SU-DHL-6 (cell line): ENCODE data around the gene OR2T33.
"Not testable (repeated sequence)": the region's sequence is repeated elsewhere in the genome, so short reads cannot be mapped to it uniquely, and the experiment has no call there.

Source experiments
- H2AFZ ChIP-seq: fragments of 200-600 bp; sonication (generic); 2 replicates; pipeline ENCODE4 v1.6.1; 2014; ENCODE audit warnings: low read depth, mild to moderate bottlenecking, moderate library complexity, mixed read lengths, antibody characterized with exemption, low read length; ENCODE audit not compliant: severe bottlenecking
- H3F3A ChIP-seq: fragments of 200-600 bp; shearing (Covaris generic); 2 replicates; pipeline ENCODE4 v1.6.0; 2016; ENCODE audit warnings: antibody characterized with exemption, mild to moderate bottlenecking; ENCODE audit not compliant: insufficient read depth
- H3K27ac ChIP-seq: fragments of 200-600 bp; sonication (generic); 2 replicates; pipeline ENCODE4 v1.5.1; 2016; ENCODE audit warnings: low read depth, mild to moderate bottlenecking, low read length, moderate library complexity, mixed read lengths
- H3K27me3 ChIP-seq: fragments of 200-600 bp; sonication (generic), shearing (Covaris generic); 2 replicates; pipeline ENCODE4 v1.6.0; 2014; ENCODE audit warnings: mild to moderate bottlenecking, low read length
- H3K36me3 ChIP-seq: fragments of 200-600 bp; sonication (generic); 2 replicates; pipeline ENCODE4 v1.6.1; 2014; ENCODE audit warnings: mild to moderate bottlenecking, low read length, mixed read lengths
- H3K4me2 ChIP-seq: fragments of 300-600, 200-600 bp; shearing (Covaris generic), sonication (generic); 2 replicates; pipeline ENCODE4 v1.6.0; 2014; ENCODE audit warnings: low read length, low read depth, mild to moderate bottlenecking; ENCODE audit not compliant: poor library complexity, severe bottlenecking
- H3K4me3 ChIP-seq: fragments of 200-600 bp; sonication (generic); 2 replicates; pipeline ENCODE4 v1.5.1; 2014; ENCODE audit warnings: antibody characterized with exemption, low read length, mild to moderate bottlenecking, mixed read lengths; ENCODE audit not compliant: insufficient read depth, poor library complexity, severe bottlenecking
- H3K79me2 ChIP-seq: fragments of 200-600 bp; sonication (generic); 2 replicates; pipeline ENCODE4 v1.6.1; 2014; ENCODE audit warnings: mild to moderate bottlenecking, low read length, moderate library complexity; ENCODE audit not compliant: insufficient read depth
- H3K9ac ChIP-seq: fragments of 200-600 bp; sonication (generic); 2 replicates; pipeline ENCODE4 v1.7.0; 2014; ENCODE audit warnings: mild to moderate bottlenecking, low read length
- H3K9me2 ChIP-seq: fragments of 200-600 bp; sonication (generic); replicated peaks from 2 replicates; pipeline ENCODE4 v1.6.1; 2014; ENCODE audit warnings: low read length; ENCODE audit not compliant: insufficient read depth
- H3K9me3 ChIP-seq: fragments of 200-600 bp; sonication (generic); 2 replicates; pipeline ENCODE4 v1.6.1; 2014; ENCODE audit warnings: low read length, mixed read lengths; ENCODE audit not compliant: insufficient read depth
- H4K20me1 ChIP-seq: fragments of 200-600 bp; sonication (generic); 2 replicates; pipeline ENCODE4 v1.6.1; 2014; ENCODE audit warnings: low read depth, mild to moderate bottlenecking, antibody characterized with exemption, low read length, moderate library complexity, mixed read lengths
- EZH2phosphoT487 ChIP-seq: fragments of 200-600 bp; sonication (generic), shearing (Covaris generic); conservative IDR thresholded peaks from 2 replicates; pipeline ENCODE4 v1.6.1; 2018; ENCODE audit warnings: mild to moderate bottlenecking, antibody characterized with exemption, low read length, moderate library complexity, mixed read lengths
- TF ChIP-seq, protein P1 (sequence below): fragments of 200-600 bp; sonication (generic); IDR thresholded peaks from one replicate; pipeline ENCODE4 v1.5.1; 2017; ENCODE audit warnings: antibody characterized with exemption, mild to moderate bottlenecking, low read length, moderate library complexity; ENCODE audit not compliant: insufficient read depth, poor library complexity, severe bottlenecking

The OR2T33 gene, protein sequence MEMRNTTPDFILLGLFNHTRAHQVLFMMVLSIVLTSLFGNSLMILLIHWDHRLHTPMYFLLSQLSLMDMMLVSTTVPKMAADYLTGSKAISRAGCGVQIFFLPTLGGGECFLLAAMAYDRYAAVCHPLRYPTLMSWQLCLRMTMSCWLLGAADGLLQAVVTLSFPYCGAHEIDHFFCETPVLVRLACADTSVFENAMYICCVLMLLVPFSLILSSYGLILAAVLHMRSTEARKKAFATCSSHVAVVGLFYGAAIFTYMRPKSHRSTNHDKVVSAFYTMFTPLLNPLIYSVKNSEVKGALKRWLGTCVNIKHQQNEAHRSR

DNA sequence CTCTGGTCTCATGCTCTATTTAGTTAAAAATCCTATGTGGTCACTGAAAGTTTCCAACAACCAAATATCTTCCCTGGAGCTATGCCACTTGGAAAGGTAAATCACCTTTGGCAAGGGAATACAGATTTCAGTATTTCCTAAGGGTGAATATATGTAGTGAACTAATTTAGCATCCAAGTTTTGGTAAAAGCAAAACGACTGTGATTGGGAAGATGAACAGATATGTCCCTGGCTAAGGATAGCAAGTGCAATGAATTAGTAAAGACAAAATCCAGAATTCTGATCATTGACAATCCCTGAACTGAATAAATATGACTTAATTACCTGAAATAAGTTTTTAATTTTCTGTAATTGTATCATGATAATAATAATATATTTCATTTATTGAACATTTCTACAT lies at the start of gene OR2T33:
OR2T33 (minus strand) TSS at position 101 of the 400 bp plus-strand sequence. CDS start 4,162 bp downstream, outside the sequence.
- Histone ChIP-seq H3K9me3 (no peaks in the 10 kb centered on the region), H3K27me3 (no peaks in the 10 kb centered on the region), H3K36me3 (no peaks in the 10 kb centered on the region), H3K79me2 (no peaks in the 10 kb centered on the region), H3K27ac (no peak within 1 kb of the TSS), H3F3A (no peaks in the 10 kb centered on the region), H4K20me1 (no peaks in the 10 kb centered on the region), H3K9me2 (no peaks in the 10 kb centered on the region), H2AFZ (no peak within 1 kb of the TSS), H3K9ac (no peak within 1 kb of the TSS), H3K4me2 (no peak within 1 kb of the TSS), H3K4me3 (no peak within 1 kb of the TSS)
- no peak for TF ChIP-seq EZH2phosphoT487
- TF ChIP-seq, protein P1, sequence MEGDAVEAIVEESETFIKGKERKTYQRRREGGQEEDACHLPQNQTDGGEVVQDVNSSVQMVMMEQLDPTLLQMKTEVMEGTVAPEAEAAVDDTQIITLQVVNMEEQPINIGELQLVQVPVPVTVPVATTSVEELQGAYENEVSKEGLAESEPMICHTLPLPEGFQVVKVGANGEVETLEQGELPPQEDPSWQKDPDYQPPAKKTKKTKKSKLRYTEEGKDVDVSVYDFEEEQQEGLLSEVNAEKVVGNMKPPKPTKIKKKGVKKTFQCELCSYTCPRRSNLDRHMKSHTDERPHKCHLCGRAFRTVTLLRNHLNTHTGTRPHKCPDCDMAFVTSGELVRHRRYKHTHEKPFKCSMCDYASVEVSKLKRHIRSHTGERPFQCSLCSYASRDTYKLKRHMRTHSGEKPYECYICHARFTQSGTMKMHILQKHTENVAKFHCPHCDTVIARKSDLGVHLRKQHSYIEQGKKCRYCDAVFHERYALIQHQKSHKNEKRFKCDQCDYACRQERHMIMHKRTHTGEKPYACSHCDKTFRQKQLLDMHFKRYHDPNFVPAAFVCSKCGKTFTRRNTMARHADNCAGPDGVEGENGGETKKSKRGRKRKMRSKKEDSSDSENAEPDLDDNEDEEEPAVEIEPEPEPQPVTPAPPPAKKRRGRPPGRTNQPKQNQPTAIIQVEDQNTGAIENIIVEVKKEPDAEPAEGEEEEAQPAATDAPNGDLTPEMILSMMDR: no peak

DNA sequence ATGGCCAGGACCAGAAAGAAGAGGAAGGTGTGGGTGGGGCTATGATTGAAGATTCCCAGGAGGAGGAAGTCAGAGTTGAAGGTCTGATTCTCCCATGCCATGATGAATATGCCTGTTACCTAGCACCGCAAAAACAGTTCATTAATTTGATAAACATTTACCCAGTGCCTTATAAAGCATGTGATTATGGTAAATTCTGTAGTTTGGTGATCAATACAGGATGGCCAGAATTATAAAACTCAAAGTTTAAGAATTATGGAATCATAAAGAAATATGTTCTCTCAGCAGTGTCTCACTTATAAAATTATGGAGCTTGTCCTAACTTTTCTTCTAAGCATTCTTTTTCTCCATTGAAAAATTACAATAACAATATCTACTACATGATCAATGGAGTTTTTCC lies 46.7 kb upstream of the OR2T33 start, which contains the start of gene OR2M7:
OR2M7 (minus strand) TSS at position 101 of the 400 bp plus-strand sequence; CDS start at position 101, 0 bp downstream.
- no peaks in the 10 kb centered on the region for H3K36me3 ChIP-seq
- H3K4me2 ChIP-seq: no peak within 1 kb of the TSS
- H3K9me2 ChIP-seq: no peaks in the 10 kb centered on the region
- no peaks in the 10 kb centered on the region for H3K9me3 ChIP-seq
- no peaks in the 10 kb centered on the region for H3K79me2 ChIP-seq
- TF ChIP-seq EZH2phosphoT487: no peak
- TF ChIP-seq, protein P1: no peak
- H3K9ac ChIP-seq: no peak within 1 kb of the TSS
- H3K27ac ChIP-seq: no peak within 1 kb of the TSS
- no peak within 1 kb of the TSS for H2AFZ ChIP-seq
- no peaks in the 10 kb centered on the region for H4K20me1 ChIP-seq
- no peaks in the 10 kb centered on the region for H3K27me3 ChIP-seq
- H3F3A ChIP-seq: no peaks in the 10 kb centered on the region
- H3K4me3 ChIP-seq: no peak within 1 kb of the TSS

DNA sequence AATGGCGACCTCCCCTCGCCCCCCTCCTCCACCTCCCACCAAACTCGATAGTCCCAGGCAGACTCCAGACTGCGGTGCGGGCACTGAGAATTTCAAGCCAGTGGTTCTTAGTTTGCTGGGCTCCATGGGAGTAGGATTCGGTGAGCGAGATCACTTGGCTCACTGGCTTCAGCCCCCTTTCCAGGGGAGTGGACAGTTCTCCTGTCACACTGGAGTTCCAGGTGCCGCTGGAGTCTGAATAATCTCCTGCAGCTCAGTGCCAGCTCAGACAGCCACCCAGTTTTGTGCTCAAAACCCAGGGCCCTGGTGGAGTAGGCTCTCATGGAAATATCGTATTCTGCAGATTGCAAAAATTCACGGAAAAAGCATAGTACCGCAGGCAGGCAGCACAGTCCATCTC lies 39.0 kb upstream of the OR2T33 start:
- Histone ChIP-seq H2AFZ (no peak overlapping the region), H4K20me1 (no peaks in the 10 kb centered on the region), H3K79me2 (no peaks in the 10 kb centered on the region), H3K27ac (no peak overlapping the region), H3K27me3 (no peaks in the 10 kb centered on the region), H3K4me2 (no peak overlapping the region), H3K36me3 (no peaks in the 10 kb centered on the region), H3K9me2 (no peaks in the 10 kb centered on the region), H3K9ac (no peak overlapping the region), H3K4me3 (no peak overlapping the region), H3F3A (no peaks in the 10 kb centered on the region), H3K9me3 (no peaks in the 10 kb centered on the region)
- TF ChIP-seq, protein P1: no peak
- no peak for TF ChIP-seq EZH2phosphoT487

DNA sequence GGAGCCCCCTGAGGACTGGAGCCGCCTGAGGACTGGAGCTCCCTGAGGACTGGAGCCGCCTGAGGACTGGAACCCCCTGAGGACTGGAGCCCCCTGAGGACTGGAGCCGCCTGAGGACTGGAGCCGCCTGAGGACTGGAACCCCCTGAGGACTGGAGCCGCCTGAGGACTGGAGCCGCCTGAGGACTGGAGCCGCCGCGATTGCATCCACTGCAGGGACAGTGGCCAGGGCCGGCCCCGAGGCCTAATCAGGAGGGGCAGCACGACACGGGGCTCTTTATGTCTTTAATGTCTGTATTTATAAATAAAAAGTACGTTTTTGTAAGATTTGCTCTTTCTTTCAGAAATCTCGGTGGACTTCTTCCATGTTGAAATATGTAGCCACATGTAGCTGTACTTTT lies 29.0 kb upstream of the OR2T33 start:
- not testable (repeated sequence) for H3F3A ChIP-seq, H3K4me2 ChIP-seq, H3K27me3 ChIP-seq, H3K4me3 ChIP-seq, H3K9ac ChIP-seq, H4K20me1 ChIP-seq, H3K9me2 ChIP-seq, H3K27ac ChIP-seq, H2AFZ ChIP-seq, H3K79me2 ChIP-seq, H3K36me3 ChIP-seq, H3K9me3 ChIP-seq
